Ascending aorta (tissue), 2 donors: Measurements from ENCODE around the gene ULK4. TPM values are rescaled to one million over a fixed set of nuclear protein-coding genes. Genes with fewer than 3 reads are reported as not detected.
"Not testable (repeated sequence)": the region's sequence is repeated elsewhere in the genome, so short reads cannot be mapped to it uniquely, and the experiment has no call there.

ENCODE experiments used
- DNase-seq, 2 donors: peaks; one replicate each; pipeline ENCODE4 v3.0.0-alpha.2; 2019; ENCODE audit warnings: low spot score in 2 of 2
- H3K27ac ChIP-seq, 2 donors: fragments of 200-600 bp; sonication (generic); one replicate each; pipeline ENCODE4 v1.5.1; 2016 to 2017; ENCODE audit warnings: mild to moderate bottlenecking in 1 of 2
- H3K27me3 ChIP-seq: fragments of 200-600 bp; sonication (generic); one replicate; pipeline ENCODE4 v1.5.1; 2017
- H3K36me3 ChIP-seq, 2 donors: fragments of 200-600 bp; sonication (generic); one replicate each; pipeline ENCODE4 v1.5.1; 2016
- H3K4me1 ChIP-seq, 2 donors: fragments of 200-600 bp; sonication (generic); one replicate each; pipeline ENCODE4 v1.5.1; 2016 to 2017; ENCODE audit warnings: mild to moderate bottlenecking in 1 of 2
- H3K4me3 ChIP-seq, 2 donors: fragments of 200-600 bp; sonication (generic); one replicate each; pipeline ENCODE4 v1.5.1; 2016 to 2017; ENCODE audit warnings: mild to moderate bottlenecking in 1 of 2
- H3K9me3 ChIP-seq, 2 donors: fragments of 200-600 bp; sonication (generic); one replicate each; pipeline ENCODE4 v1.5.1; 2016
- CTCF ChIP-seq, 3 experiments: fragments of 200-600 bp in 2 of 3; fragments of 450-650 bp in 1 of 3; sonication (generic) in 2 of 3; IDR thresholded peaks; one replicate each; pipeline ENCODE4 v1.5.1; 2016 to 2019; ENCODE audit warnings: antibody characterized with exemption in 3 of 3, mild to moderate bottlenecking in 1 of 3, moderate library complexity in 1 of 3
- intact Hi-C: fragments of 100-400 bp; cut with DNase I; formaldehyde crosslinking; loops from one replicate; pipeline ENCODE4 v1.15.1; 2023
- total RNA-seq: library from RNA; depleted of rRNA; stranded (reverse); fragments of >200 nt; gene quantifications from one replicate; pipeline ENCODE4 v1.1.0, GENCODE V29; 2016

Gene ULK4
- total RNA-seq, 1 donor from 2014 or later = 4.2 TPM

- no peak for DNase-seq
- Histone ChIP-seq H3K4me3 (no peak overlapping the region), H3K36me3 (no peaks in the 10 kb centered on the region), H3K27me3 (no peaks in the 10 kb centered on the region), H3K4me1 (peaks cover 0 to 8% of the 10 kb centered on the region in 2 donors), H3K27ac (no peak overlapping the region), H3K9me3 (no peaks in the 10 kb centered on the region)
- no peak for TF ChIP-seq CTCF (IDR thresholded peaks at IDR 0.05)
- intact Hi-C loops = no loop called here
These were observed 169.1 kb downstream of the ULK4 start for GRCh38 chr3:41792806-41793205.

- Histone ChIP-seq H3K36me3 (no peaks in the 10 kb centered on the region), H3K4me1 (no peaks in the 10 kb centered on the region), H3K27ac (no peak overlapping the region), H3K4me3 (no peak overlapping the region), H3K27me3 (no peaks in the 10 kb centered on the region), H3K9me3 (no peaks in the 10 kb centered on the region)
- intact Hi-C loops = no loop called here
- no peak for TF ChIP-seq CTCF (IDR thresholded peaks at IDR 0.05)
- DNase-seq = no peak
These were observed 192.8 kb downstream of the ULK4 start for GRCh38 chr3:41769106-41769505.

- no peaks in the 10 kb centered on the region for H3K4me1 ChIP-seq
- no peak overlapping the region for H3K4me3 ChIP-seq
- H3K9me3 ChIP-seq = no peaks in the 10 kb centered on the region
- H3K27me3 ChIP-seq = no peaks in the 10 kb centered on the region
- no peak for TF ChIP-seq CTCF (IDR thresholded peaks at IDR 0.05)
- DNase-seq = no peak
- H3K36me3 ChIP-seq = no peaks in the 10 kb centered on the region
- no peak overlapping the region for H3K27ac ChIP-seq
- intact Hi-C loops = no loop called here
These were observed 193.5 kb downstream of the ULK4 start for GRCh38 chr3:41768363-41768762.

GRCh38 chr3:41762867-41763266 is 199.0 kb downstream of the ULK4 start:
- H3K4me1 ChIP-seq, H3K27me3 ChIP-seq, H3K27ac ChIP-seq, intact Hi-C loops, H3K9me3 ChIP-seq, H3K36me3 ChIP-seq, DNase-seq, H3K4me3 ChIP-seq: not testable (repeated sequence)

GRCh38 chr3:41753651-41754050 is 208.3 kb downstream of the ULK4 start:
- no peaks in the 10 kb centered on the region for H3K27me3 ChIP-seq
- no peaks in the 10 kb centered on the region for H3K9me3 ChIP-seq
- TF ChIP-seq CTCF (IDR thresholded peaks at IDR 0.05) = no peak
- H3K4me3 ChIP-seq = no peak overlapping the region
- intact Hi-C loops = no loop called here
- no peak overlapping the region for H3K27ac ChIP-seq
- no peaks in the 10 kb centered on the region for H3K36me3 ChIP-seq
- no peaks in the 10 kb centered on the region for H3K4me1 ChIP-seq
- DNase-seq = no peak

- Histone ChIP-seq H3K36me3 (no peaks in the 10 kb centered on the region), H3K4me1 (no peaks in the 10 kb centered on the region), H3K27ac (no peak overlapping the region), H3K4me3 (no peak overlapping the region), H3K9me3 (no peaks in the 10 kb centered on the region), H3K27me3 (no peaks in the 10 kb centered on the region)
- intact Hi-C loops = no loop called here
- DNase-seq = no peak
- TF ChIP-seq CTCF (IDR thresholded peaks at IDR 0.05) = no peak
These were observed 210.3 kb downstream of the ULK4 start for GRCh38 chr3:41751597-41751996.
